HEK293 (cell line): Measurements from ENCODE around the gene DOCK7.

Experiments used
- CTCF ChIA-PET: fragments of 350-600 bp; formaldehyde crosslinking; extraction: SDS; loops from one replicate; lab custom pipeline; 2021; ENCODE audit warnings: antibody characterized with exemption; lab: Yijun Ruan, JAX
- POLR2A ChIA-PET: fragments of 300-600 bp; formaldehyde crosslinking; extraction: SDS; loops from one replicate; lab custom pipeline; 2020; ENCODE audit warnings: antibody characterized with exemption, inconsistent platforms; lab: Yijun Ruan, JAX
- H3K27ac ChIP-seq: fragments of 200-500 bp; sonication (Bioruptor generic); 2 replicates; pipeline ENCODE4 v1.5.1; 2014; ENCODE audit warnings: low read depth, low read length, control low read depth, inconsistent platforms; ENCODE audit errors: extremely low read depth
- H3K36me3 ChIP-seq, 2 experiments: fragments of 200-500 bp in 1 of 2; sonication (Bioruptor generic) in 1 of 2; 1 replicate in 1 of 2; 2 replicates in 1 of 2; pipeline ENCODE4 v1.5.1; 2014 to 2017; ENCODE audit warnings: inconsistent platforms in 2 of 2, low read length in 2 of 2; ENCODE audit not compliant: control insufficient read depth in 2 of 2, insufficient read depth in 1 of 2
- H3K4me1 ChIP-seq: fragments of 200-500 bp; sonication (Bioruptor generic); 2 replicates; pipeline ENCODE4 v1.5.1; 2014; ENCODE audit warnings: mild to moderate bottlenecking, low read length, inconsistent platforms; ENCODE audit not compliant: control insufficient read depth, insufficient read depth
- H3K4me3 ChIP-seq: 2 replicates; pipeline ENCODE4 v1.5.1; 2011; ENCODE audit warnings: low read depth, mild to moderate bottlenecking, control low read depth, low read length, moderate library complexity
- H3K9me3 ChIP-seq: fragments of 200-500 bp; sonication (Bioruptor generic); 2 replicates; pipeline ENCODE4 v1.5.1; 2014; ENCODE audit warnings: low read depth, low read length, inconsistent platforms; ENCODE audit not compliant: control insufficient read depth, insufficient read depth
- KLF16 ChIP-seq: fragments of 450-650 bp; formaldehyde crosslinking; IDR thresholded peaks from 2 replicates; pipeline ENCODE4 v1.5.1; 2017; ENCODE audit warnings: missing biosample characterization, missing genetic modification characterization
- ZNF302 ChIP-seq: fragments of 450-650 bp; formaldehyde crosslinking; IDR thresholded peaks from 2 replicates; pipeline ENCODE4 v1.5.1; 2016; ENCODE audit warnings: missing biosample characterization, missing genetic modification characterization, low read depth
- ZNF311 ChIP-seq: fragments of 450-650 bp; formaldehyde crosslinking; IDR thresholded peaks from 2 replicates; pipeline ENCODE4 v1.5.1; 2017; ENCODE audit warnings: missing biosample characterization, missing genetic modification characterization, borderline replicate concordance
- ZNF473 ChIP-seq: fragments of 450-650 bp; formaldehyde crosslinking; IDR thresholded peaks from 2 replicates; pipeline ENCODE4 v1.5.1; 2017; ENCODE audit warnings: missing biosample characterization, missing genetic modification characterization
- ZNF701 ChIP-seq: fragments of 450-650 bp; formaldehyde crosslinking; IDR thresholded peaks from 2 replicates; pipeline ENCODE4 v1.5.1; 2016; ENCODE audit warnings: missing biosample characterization, missing genetic modification characterization
- ZNF843 ChIP-seq: fragments of 450-650 bp; formaldehyde crosslinking; IDR thresholded peaks from 2 replicates; pipeline ENCODE4 v1.5.1; 2016; ENCODE audit warnings: missing biosample characterization, missing genetic modification characterization
- TF ChIP-seq, protein P1 (sequence below): fragments of 450-650 bp; formaldehyde crosslinking; IDR thresholded peaks from 2 replicates; pipeline ENCODE4 v1.5.1; 2016; ENCODE audit warnings: missing biosample characterization, missing genetic modification characterization
- TF ChIP-seq, protein P2 (sequence below): fragments of 450-650 bp; formaldehyde crosslinking; IDR thresholded peaks from 2 replicates; pipeline ENCODE4 v1.5.1; 2017; ENCODE audit warnings: missing biosample characterization, mild to moderate bottlenecking, missing genetic modification characterization, moderate library complexity
- TF ChIP-seq, protein P3 (sequence below): fragments of 450-650 bp; formaldehyde crosslinking; IDR thresholded peaks from 2 replicates; pipeline ENCODE4 v1.5.1; 2016; ENCODE audit warnings: missing biosample characterization, missing genetic modification characterization
- TF ChIP-seq, protein P4 (sequence below): fragments of 450-650 bp; formaldehyde crosslinking; IDR thresholded peaks from 2 replicates; pipeline ENCODE4 v1.5.1; 2017; ENCODE audit warnings: missing biosample characterization, missing genetic modification characterization
- TF ChIP-seq, protein P5 (sequence below): fragments of 450-650 bp; formaldehyde crosslinking; IDR thresholded peaks from 2 replicates; pipeline ENCODE4 v1.5.1; 2016; ENCODE audit warnings: missing biosample characterization, missing genetic modification characterization
- TF ChIP-seq, protein P6 (sequence below): fragments of 450-650 bp; formaldehyde crosslinking; IDR thresholded peaks from 2 replicates; pipeline ENCODE4 v1.5.0; 2017; ENCODE audit warnings: missing biosample characterization, missing genetic modification characterization, borderline replicate concordance
- TF ChIP-seq, protein P7 (sequence below): fragments of 450-650 bp; formaldehyde crosslinking; IDR thresholded peaks from 2 replicates; pipeline ENCODE4 v1.5.1; 2016; ENCODE audit warnings: missing biosample characterization, missing genetic modification characterization

Gene DOCK7

DNA sequence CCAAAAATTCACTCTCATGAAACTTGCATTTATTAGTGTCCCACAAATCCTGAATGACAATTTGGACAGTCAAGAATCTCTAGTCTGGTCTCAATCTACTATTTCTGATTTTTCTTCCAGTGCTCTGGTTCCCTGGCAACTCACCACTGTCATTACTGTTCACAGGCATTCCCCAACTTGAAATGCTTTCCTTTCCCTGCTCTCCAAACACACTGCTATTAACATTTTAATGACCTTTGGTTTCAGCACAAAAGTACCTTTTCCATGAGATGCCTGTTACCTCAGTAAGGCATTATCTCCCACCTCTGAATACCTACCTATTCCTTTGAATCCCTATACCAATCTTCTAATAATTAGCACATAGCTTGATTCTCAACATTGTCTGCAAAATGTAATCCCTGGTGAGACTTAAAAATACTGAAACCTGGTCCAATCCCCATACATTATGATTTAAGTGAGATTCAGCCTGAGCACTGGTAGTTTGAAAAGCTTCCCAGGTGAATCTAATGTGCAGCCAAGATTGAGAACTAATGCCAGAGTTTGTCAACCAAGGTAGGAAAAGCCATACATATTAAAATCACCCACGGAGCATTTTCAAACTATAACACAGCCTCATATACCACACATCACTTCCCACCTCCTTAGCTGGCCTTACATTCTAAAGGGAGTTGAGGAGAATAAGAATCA is 102.6 kb downstream of the DOCK7 start (continued):
- TF ChIP-seq, protein P1, sequence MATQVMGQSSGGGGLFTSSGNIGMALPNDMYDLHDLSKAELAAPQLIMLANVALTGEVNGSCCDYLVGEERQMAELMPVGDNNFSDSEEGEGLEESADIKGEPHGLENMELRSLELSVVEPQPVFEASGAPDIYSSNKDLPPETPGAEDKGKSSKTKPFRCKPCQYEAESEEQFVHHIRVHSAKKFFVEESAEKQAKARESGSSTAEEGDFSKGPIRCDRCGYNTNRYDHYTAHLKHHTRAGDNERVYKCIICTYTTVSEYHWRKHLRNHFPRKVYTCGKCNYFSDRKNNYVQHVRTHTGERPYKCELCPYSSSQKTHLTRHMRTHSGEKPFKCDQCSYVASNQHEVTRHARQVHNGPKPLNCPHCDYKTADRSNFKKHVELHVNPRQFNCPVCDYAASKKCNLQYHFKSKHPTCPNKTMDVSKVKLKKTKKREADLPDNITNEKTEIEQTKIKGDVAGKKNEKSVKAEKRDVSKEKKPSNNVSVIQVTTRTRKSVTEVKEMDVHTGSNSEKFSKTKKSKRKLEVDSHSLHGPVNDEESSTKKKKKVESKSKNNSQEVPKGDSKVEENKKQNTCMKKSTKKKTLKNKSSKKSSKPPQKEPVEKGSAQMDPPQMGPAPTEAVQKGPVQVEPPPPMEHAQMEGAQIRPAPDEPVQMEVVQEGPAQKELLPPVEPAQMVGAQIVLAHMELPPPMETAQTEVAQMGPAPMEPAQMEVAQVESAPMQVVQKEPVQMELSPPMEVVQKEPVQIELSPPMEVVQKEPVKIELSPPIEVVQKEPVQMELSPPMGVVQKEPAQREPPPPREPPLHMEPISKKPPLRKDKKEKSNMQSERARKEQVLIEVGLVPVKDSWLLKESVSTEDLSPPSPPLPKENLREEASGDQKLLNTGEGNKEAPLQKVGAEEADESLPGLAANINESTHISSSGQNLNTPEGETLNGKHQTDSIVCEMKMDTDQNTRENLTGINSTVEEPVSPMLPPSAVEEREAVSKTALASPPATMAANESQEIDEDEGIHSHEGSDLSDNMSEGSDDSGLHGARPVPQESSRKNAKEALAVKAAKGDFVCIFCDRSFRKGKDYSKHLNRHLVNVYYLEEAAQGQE (tag by site-specific recombination) = no peak
- TF ChIP-seq, protein P2, sequence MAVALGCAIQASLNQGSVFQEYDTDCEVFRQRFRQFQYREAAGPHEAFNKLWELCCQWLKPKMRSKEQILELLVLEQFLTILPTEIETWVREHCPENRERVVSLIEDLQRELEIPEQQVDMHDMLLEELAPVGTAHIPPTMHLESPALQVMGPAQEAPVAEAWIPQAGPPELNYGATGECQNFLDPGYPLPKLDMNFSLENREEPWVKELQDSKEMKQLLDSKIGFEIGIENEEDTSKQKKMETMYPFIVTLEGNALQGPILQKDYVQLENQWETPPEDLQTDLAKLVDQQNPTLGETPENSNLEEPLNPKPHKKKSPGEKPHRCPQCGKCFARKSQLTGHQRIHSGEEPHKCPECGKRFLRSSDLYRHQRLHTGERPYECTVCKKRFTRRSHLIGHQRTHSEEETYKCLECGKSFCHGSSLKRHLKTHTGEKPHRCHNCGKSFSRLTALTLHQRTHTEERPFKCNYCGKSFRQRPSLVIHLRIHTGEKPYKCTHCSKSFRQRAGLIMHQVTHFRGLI (tag by site-specific recombination) = no peak
- TF ChIP-seq, protein P3, sequence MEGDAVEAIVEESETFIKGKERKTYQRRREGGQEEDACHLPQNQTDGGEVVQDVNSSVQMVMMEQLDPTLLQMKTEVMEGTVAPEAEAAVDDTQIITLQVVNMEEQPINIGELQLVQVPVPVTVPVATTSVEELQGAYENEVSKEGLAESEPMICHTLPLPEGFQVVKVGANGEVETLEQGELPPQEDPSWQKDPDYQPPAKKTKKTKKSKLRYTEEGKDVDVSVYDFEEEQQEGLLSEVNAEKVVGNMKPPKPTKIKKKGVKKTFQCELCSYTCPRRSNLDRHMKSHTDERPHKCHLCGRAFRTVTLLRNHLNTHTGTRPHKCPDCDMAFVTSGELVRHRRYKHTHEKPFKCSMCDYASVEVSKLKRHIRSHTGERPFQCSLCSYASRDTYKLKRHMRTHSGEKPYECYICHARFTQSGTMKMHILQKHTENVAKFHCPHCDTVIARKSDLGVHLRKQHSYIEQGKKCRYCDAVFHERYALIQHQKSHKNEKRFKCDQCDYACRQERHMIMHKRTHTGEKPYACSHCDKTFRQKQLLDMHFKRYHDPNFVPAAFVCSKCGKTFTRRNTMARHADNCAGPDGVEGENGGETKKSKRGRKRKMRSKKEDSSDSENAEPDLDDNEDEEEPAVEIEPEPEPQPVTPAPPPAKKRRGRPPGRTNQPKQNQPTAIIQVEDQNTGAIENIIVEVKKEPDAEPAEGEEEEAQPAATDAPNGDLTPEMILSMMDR = no peak
- TF ChIP-seq ZNF302 (tag by site-specific recombination) = no peak

DNA sequence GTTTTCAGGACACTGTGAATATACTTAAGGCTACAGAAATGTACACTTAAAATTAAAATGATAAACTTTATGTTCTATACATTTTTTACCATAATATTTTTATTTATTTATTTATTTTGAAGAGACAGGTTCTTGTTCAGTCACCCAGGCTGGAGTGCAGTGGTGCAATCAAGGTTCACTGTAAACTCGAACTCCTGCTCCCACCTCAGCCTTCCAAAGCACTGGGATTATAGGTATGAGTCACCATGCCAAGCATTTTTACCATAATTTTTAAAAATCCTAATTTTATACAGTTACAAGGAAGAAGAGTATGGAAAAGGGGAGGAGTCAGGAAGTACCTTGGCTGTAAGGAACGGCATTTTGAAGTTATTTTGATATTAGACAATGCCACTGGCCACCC is 114.5 kb downstream of the DOCK7 start:
- H3K27ac ChIP-seq = no peak overlapping the region
- TF ChIP-seq, protein P4, sequence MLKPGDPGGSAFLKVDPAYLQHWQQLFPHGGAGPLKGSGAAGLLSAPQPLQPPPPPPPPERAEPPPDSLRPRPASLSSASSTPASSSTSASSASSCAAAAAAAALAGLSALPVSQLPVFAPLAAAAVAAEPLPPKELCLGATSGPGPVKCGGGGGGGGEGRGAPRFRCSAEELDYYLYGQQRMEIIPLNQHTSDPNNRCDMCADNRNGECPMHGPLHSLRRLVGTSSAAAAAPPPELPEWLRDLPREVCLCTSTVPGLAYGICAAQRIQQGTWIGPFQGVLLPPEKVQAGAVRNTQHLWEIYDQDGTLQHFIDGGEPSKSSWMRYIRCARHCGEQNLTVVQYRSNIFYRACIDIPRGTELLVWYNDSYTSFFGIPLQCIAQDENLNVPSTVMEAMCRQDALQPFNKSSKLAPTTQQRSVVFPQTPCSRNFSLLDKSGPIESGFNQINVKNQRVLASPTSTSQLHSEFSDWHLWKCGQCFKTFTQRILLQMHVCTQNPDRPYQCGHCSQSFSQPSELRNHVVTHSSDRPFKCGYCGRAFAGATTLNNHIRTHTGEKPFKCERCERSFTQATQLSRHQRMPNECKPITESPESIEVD = no peak
- TF ChIP-seq ZNF473 (no peak), ZNF311 (no peak), ZNF701 (tag by site-specific recombination) (no peak), ZNF843 (tag by site-specific recombination) (no peak), KLF16 (tag by site-specific recombination) (no peak)
- TF ChIP-seq, protein P5, sequence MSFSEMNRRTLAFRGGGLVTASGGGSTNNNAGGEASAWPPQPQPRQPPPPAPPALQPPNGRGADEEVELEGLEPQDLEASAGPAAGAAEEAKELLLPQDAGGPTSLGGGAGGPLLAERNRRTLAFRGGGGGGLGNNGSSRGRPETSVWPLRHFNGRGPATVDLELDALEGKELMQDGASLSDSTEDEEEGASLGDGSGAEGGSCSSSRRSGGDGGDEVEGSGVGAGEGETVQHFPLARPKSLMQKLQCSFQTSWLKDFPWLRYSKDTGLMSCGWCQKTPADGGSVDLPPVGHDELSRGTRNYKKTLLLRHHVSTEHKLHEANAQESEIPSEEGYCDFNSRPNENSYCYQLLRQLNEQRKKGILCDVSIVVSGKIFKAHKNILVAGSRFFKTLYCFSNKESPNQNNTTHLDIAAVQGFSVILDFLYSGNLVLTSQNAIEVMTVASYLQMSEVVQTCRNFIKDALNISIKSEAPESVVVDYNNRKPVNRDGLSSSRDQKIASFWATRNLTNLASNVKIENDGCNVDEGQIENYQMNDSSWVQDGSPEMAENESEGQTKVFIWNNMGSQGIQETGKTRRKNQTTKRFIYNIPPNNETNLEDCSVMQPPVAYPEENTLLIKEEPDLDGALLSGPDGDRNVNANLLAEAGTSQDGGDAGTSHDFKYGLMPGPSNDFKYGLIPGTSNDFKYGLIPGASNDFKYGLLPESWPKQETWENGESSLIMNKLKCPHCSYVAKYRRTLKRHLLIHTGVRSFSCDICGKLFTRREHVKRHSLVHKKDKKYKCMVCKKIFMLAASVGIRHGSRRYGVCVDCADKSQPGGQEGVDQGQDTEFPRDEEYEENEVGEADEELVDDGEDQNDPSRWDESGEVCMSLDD (tag by site-specific recombination) = no peak
- TF ChIP-seq, protein P6, sequence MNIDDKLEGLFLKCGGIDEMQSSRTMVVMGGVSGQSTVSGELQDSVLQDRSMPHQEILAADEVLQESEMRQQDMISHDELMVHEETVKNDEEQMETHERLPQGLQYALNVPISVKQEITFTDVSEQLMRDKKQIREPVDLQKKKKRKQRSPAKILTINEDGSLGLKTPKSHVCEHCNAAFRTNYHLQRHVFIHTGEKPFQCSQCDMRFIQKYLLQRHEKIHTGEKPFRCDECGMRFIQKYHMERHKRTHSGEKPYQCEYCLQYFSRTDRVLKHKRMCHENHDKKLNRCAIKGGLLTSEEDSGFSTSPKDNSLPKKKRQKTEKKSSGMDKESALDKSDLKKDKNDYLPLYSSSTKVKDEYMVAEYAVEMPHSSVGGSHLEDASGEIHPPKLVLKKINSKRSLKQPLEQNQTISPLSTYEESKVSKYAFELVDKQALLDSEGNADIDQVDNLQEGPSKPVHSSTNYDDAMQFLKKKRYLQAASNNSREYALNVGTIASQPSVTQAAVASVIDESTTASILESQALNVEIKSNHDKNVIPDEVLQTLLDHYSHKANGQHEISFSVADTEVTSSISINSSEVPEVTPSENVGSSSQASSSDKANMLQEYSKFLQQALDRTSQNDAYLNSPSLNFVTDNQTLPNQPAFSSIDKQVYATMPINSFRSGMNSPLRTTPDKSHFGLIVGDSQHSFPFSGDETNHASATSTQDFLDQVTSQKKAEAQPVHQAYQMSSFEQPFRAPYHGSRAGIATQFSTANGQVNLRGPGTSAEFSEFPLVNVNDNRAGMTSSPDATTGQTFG = no peak
- TF ChIP-seq, protein P7, sequence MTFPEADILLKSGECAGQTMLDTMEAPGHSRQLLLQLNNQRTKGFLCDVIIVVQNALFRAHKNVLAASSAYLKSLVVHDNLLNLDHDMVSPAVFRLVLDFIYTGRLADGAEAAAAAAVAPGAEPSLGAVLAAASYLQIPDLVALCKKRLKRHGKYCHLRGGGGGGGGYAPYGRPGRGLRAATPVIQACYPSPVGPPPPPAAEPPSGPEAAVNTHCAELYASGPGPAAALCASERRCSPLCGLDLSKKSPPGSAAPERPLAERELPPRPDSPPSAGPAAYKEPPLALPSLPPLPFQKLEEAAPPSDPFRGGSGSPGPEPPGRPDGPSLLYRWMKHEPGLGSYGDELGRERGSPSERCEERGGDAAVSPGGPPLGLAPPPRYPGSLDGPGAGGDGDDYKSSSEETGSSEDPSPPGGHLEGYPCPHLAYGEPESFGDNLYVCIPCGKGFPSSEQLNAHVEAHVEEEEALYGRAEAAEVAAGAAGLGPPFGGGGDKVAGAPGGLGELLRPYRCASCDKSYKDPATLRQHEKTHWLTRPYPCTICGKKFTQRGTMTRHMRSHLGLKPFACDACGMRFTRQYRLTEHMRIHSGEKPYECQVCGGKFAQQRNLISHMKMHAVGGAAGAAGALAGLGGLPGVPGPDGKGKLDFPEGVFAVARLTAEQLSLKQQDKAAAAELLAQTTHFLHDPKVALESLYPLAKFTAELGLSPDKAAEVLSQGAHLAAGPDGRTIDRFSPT (tag by site-specific recombination) = no peak
- ChIA-PET CTCF (no interaction called here), POLR2A (no interaction called here)
- no peaks in the 10 kb centered on the region for H3K4me1 ChIP-seq
- no peak overlapping the region for H3K4me3 ChIP-seq
- H3K36me3 ChIP-seq = no peaks in the 10 kb centered on the region; a peak in 1 of 3 replicates
- no peaks in the 10 kb centered on the region for H3K9me3 ChIP-seq
